T-helper 22 cell (primary cell): ENCODE results near the gene TBC1D17.
A peak's percentile ranks its signal among the peaks of the same experiment; 100 is the strongest.

Experiments
- DNase-seq: peaks from one replicate; pipeline ENCODE4 v3.0.0-alpha.2; 2020; ENCODE audit warnings: low read depth

The TBC1D17 gene

GRCh38 chr19:49894011-49894664 lies 16.6 kb downstream of the TBC1D17 start:
- DNase-seq: no peak

DNA sequence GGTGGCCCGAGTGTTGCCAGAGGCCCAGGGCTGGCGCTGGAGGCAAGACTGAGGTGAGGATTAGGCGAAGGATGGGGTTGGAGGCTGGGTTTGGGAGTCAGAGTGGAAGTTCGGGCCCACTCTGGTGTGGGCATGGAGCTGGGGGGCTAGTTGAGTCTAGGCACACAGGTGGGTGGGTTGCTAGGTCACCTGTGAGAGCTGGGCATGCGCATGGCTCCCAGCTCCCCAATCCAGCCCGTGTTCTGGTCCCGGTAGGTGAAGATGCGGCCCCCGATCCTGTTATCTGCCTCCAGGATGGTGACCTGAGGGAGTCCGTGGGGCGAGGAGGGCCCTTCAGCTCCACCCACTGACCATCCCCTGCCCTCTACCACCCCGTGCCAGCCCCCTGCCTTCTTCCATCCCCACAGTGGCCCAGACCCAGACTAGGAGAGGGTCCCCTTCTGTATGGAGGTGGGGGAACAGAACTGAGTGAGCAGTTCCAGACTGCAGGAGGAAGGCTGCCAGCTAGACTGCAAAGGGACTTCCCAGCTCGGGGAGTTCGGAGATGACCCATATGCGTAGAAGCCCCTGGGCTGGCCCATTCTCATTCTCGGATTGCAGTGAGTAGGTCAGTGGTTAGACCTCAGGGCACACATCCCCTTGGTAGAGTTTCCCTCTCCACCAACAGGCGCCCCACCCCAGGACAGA lies 17.5 kb downstream of the TBC1D17 start:
- peak; percentile 36 for DNase-seq

GRCh38 chr19:49895566-49896297 lies 18.2 kb downstream of the TBC1D17 start:
- no peak for DNase-seq

DNA sequence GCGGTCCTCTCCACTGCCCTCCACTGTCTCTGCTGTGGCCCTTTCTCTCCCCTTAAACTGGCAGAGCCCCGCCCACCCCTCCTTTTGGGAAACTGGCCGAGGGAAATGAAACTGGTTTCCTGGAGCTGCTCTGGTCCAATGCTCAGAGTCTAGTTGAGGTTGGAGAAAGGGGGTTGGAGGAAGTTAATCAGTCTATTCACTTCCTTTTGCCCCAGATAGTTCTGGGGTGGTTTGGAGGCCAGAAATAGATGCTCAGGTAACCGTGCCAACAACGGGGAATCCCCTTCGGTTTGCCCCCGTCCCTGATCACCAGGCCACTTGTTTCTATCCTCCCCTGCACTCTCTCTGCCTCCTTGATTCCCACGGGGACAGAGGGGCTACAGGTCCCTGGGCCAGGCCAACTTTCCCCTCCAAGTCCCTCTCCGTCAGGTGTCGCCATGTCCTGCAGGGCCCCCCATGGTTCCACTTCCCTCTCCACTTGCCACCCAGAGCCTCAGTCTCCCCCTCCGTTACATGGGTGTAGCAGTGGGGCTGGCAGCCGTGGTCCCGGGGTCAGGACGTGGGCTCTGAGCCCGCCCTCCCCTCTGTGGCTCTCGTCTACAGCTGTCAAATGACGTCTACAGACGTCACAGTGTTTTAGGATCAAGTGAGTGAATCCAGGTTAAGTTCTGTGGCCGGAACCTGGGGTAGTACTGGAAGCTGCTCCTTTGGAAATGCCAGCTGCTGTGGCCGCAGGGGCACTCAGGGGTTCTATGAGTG lies 19.5 kb downstream of the TBC1D17 start, which contains the start of gene IL4I1:
Gene IL4I1 (minus strand): TSS at position 25 of the 759 bp plus-strand sequence. CDS start 727 bp downstream, outside the sequence.
- peak; percentile 77 for DNase-seq

DNA sequence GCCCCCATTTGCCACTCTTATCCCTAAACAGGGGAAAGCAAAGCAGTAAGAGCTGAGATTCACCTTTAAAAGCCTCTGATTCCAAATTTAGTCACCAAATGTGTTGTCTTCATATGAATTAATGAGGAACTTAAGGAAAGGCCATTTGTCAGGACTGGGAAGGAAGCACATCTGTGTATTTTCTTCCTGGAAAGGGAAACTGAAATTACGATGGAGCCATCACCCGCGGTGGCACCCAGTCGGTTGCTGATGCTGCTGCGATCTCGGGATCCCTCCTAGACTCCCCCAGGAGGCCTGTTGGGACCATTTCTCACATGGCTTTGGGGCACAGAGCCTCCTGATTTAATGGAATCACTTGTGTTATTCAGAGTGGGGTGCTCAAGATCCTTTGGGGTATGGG lies 26.6 kb downstream of the TBC1D17 start:
- DNase-seq: no peak

GRCh38 chr19:49906879-49907564 lies 29.5 kb downstream of the TBC1D17 start:
- DNase-seq: no peak

DNA sequence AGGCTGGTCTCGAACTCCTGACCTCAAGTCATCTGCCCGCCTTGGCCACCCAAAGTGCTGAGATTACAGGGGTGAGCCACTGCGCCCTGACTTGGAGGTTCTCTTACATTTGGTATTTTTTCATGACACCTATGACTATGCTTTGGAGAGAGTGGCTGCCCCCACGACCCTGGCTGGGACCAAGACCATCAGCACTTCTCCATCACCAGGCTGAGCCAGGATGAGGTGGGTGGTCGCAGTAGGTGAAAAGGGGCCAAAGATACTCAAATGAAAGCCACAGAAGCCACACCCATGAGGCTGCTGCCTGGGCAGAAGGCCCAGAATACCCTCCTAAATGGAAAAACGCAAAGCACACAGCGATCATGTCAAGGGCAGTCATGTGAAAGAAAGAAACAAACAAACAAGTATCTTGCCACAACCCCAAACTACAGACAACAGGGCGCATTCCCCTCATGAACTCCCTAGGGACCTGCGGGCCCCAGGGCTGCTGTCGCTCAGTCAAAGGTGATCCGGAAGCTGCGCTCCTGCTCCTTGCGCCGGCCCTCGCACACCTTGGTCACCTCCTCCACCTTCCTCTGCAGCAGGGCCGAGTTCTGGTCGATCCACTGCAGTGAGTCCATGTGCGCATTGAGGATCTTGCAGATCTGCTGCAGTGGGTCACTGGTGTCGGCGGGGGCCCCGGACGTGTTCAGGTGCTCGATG lies 30.4 kb downstream of the TBC1D17 start:
- no peak for DNase-seq

GRCh38 chr19:49908480-49909420 lies 31.2 kb downstream of the TBC1D17 start:
- DNase-seq: no peak

GRCh38 chr19:49910179-49910578 lies 32.7 kb downstream of the TBC1D17 start:
- DNase-seq: no peak

GRCh38 chr19:49911381-49912145 lies 34.1 kb downstream of the TBC1D17 start:
- no peak for DNase-seq

DNA sequence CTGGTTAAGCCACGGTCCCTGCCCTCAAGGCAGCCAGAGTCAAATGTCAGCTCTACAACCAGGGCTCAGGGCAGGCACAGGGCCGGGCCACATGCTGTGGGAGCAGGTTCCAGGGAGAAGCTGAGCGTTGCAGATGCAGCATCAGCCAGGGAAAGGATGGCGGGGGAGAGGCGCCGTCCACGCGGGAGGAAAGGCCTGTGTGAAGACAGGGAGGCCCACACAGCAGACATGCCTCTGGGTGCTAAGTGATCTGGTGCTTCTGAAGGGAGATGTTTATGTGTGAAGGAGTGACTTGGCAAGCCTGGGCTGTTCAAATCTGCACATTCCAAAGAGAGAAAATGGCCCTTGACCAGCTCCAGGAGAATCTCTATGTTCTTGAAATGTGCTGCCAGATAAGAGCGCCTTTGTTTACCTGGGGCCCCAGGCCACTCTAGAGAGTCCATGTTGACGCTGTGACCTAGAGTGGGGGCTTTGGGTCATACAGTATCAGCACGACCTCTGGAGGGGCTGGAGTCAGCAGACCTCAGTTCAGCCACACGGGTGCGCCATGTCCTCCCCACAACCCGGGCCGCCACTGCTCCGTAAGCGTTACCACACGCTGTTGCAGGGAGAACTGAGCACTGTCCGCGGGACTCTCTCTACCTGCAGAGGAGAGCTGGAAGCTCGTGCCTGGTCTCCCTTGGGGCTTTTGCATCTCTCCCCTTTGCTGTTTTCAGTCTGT lies 35.6 kb downstream of the TBC1D17 start:
- DNase-seq: no peak

GRCh38 chr19:49913720-49914119 lies 36.2 kb downstream of the TBC1D17 start:
- no peak for DNase-seq

DNA sequence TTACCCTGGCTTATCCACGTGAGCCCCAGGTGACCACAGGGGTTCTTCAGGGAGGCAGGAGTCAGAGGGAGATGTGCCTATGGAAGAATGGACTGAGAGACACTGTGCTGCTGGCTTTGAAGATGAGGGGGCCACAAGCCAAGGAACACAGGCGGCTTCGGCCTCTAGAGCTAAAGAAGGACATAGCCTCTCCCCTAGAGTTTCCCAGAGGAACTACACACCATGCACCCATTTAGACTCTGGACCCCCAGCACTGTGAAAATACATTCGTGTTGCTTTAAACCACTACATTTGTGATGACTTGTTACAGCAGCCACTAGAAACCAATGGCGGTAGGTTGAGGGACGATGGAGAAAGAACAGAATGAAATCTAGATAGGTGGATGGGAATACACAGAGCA lies 37.8 kb downstream of the TBC1D17 start:
- no peak for DNase-seq

- no peak for DNase-seq
These were observed 39.6 kb downstream of the TBC1D17 start for GRCh38 chr19:49916839-49917733.

- no peak for DNase-seq
These were observed 40.6 kb downstream of the TBC1D17 start for GRCh38 chr19:49918089-49918488.

GRCh38 chr19:49920624-49921363 lies 43.3 kb downstream of the TBC1D17 start:
- no peak for DNase-seq
